HG02884 (cell line): Measurements from ENCODE around the gene RNASEH1.

Experiments
- ATAC-seq: cut with Tn5 transposase; IDR thresholded peaks from one replicate; pipeline ENCODE4 v1.9.1; 2021; ENCODE audit warnings: mild to moderate bottlenecking, moderate library complexity; ENCODE audit not compliant: unreplicated experiment

The RNASEH1 gene

DNA sequence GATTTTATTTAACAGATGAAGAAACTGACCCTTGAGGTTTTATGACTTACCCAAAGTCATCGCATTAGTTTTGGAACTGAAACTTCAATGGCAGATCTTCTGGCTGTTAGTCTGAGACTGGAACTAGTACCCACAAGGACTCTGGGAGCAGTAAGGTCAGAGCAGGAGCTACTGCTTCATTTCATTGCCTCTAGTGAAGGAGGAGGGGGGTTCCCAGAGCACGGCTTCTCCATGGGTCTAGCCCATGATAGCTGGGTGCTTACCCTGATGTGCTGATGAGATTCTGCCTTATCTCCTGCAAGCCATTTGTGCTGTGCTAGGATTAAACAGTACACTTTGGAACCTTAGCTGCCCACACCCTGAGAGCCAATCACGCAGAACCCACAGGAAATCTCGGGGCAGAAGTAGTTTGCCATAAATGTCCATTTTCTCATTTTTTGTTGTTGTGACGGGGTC, 5.4 kb upstream of the RNASEH1 start:
- peak; percentile 48 for ATAC-seq

DNA sequence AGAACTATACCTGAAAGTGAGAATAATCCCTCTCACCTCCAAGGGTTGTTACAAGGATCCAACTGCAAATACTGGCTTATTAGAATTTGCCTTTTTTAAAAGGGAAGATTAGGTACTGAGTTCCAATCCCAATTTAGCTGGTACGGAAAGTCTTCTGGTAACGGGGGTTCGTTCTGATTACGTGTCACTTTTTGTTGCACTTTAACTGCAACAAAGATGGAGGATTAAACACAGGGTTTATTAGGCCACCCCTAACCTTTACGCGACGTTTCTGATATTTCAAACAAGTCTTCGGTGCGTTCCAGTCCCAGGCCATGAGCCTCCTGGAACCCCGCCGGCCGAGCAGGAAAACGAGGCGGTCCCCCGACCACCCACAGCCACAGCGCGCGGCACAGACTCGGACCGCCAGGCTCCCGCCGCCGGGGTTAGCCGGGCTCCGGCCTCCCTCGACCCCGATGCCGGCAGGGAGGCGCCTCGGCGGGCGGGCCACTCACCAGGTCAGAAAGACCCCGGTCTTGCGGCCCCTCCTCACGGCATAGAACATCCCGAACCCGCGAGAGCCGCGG, 411 bp downstream of the RNASEH1 start:
- peak; percentile 14 for ATAC-seq

DNA sequence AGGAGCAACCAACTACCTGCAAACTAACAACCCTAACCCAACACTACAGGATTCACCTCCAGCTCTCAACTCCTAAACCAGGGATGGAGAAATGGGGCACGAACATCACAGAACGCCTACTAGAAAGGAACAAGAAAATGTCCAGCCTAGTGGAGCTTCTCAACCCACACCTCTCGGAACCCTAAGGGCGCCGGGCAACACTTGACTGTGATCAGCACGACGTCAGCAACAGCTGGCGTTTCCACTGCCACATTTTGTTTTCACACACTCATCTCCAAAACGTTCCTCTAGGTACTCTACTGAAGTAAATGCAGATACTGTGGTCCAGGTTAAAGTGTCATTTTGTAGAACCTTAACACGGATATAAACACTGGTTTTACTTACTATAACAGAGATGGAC, 4.2 kb downstream of the RNASEH1 start:
- no peak for ATAC-seq

DNA sequence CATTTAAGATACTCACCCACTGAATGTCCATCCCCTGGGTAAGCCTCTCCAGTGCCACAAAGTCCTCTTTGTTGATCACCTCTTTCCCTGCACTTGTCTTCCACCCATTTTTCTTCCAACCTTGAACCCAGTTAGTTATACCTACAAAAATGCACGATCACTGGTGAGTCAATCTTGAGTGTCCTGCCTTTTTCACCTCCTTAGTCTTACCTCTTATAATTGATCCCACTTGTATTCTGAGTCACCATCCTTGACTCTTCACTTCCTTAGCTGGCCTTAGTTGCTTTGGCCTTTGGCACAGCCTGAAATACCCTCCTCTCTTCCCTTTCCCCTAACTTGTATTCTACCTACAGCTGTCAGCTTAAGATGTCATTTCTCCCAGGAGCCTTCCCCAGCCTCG, 10.2 kb downstream of the RNASEH1 start:
- ATAC-seq = no peak

DNA sequence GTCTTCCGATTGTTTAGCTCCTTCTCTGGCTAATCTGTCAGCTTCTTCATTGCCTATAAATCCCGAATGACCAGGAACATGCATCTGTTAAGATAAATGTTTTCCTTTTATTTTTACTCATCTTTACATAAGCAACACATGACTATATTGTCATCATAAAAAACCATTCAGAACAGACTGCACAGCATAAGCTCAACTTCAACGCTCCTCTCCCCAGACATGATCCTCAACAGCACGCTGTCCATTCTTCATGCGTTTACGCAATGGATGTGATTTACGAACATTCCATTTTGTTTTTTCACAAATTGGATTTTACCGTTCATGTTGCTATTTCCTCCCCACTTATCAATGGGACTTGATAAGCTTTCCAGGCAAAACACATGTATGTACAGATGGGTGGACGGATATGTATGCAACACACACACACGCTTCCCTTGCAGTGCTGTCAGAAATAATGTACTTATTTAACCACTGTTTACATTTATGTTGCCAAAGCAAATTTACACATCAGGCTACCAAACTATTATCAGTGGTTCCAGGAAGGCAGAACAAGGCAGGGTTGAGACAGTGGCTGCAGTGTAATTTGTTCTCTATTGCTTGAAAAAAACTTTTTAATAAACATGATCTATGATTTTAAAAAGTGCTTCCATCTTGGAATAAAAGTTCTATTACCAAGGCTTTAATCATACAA, 12.2 kb downstream of the RNASEH1 start:
- no peak for ATAC-seq

DNA sequence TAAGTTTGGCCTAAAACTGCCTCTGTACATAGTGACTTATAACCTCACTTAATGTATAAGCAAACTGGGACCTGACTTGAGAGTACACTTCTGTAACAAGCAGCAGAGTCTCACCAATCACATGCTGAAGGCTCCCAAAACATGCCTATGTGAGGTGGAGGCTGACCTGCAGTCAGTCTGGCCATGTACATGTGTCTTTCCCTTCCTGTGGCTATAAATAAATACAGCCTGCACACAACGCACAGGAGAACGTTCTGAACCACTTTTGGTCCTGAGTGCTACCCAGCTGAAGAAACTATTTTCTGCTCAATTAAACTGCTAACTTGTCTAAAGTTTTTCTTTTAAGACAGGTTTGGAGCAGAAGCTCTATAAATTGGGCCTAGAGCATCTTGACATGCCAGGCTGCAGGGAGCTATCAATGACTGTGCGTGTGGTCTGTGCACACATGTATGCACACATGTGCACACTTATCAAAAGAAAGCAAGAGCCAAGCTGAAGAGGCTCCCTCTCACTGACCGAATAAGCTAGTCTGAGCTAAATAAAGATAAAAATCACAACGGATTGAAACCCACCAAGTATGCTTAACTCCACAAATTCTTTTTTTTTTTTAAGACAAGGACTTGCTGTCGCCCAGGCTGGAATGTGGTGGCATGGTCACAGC, 15.0 kb downstream of the RNASEH1 start:
- no peak for ATAC-seq

DNA sequence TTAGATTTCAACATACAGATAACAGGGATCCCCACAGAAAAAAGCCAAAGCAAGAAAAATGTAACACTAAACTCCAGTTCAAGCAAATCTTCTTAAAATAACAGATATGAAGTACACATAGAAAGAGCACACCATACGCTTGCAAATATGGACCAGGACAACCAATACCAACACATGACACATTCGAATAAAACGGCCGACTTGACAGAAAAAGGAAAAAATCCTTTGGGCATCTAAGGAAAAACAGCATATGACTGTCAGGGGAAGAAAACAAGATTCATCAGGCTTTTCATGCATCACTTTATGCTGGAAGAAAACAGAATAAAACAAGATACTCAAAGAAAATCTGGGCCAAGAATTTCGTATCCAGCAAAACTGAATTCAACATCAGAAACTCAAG, 16.0 kb downstream of the RNASEH1 start:
- ATAC-seq = no peak

DNA sequence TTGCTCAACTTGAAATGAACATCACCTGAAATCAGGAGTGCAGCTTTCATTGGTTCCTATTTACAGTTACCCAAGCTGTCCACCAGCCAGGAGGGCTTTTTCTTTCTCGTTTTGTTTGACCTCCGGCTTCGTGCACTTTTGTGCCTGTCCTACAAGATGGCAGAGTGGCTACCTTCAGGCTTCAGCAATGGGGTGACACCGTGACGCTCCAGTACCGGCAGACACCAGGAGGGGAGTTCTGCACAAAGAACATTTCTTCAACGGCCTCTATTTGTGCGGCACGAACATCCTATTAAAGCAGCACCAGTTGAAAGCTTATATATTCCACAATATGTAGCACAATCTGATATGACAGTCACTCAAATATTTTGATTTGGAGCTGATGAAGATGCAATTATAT, 18.3 kb downstream of the RNASEH1 start:
- no peak for ATAC-seq

DNA sequence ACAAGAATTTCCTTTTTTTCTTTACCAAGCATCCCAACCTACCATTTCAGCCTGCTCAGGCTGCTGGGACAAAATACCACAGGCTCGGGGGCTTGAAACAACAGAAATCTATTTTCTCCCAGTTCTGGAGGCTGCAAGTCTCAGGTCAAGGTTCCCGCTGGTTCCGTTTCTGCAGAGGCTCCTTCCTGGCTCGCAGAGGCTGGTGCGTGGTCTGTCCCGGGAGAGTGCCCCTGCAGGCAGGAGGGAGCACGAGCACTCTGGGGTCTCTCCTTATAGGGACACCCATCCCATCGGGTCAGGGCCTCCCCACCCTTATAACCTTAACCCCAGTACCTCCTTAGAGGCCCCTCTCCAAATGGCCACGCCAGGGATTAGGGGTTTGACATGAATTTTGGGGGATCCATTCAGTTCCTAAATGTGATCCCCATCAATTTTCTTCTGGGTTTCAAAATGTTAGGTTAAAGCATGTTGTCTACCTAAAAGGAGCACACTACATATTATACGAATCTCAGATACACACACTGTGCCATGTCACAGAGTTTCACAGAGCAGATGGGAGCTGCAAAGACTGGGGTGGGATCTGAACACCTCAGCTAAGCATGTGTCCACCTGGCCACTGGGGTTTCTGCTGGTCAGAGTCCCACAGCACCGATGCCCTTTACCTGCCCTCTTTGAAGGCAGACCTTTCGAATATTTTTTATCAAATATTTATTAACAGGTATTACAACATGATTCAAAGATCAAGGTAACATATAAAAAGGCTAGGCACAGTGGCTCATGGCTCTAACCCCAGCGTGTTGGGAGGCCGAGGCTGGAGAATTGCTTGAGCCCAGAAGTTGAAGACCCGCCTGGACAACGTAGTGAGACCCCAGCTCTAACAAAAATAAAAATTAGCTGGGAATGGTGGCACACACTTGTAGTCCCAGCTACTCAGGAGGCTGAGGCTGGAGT, 21.2 kb downstream of the RNASEH1 start:
- ATAC-seq = no peak

DNA sequence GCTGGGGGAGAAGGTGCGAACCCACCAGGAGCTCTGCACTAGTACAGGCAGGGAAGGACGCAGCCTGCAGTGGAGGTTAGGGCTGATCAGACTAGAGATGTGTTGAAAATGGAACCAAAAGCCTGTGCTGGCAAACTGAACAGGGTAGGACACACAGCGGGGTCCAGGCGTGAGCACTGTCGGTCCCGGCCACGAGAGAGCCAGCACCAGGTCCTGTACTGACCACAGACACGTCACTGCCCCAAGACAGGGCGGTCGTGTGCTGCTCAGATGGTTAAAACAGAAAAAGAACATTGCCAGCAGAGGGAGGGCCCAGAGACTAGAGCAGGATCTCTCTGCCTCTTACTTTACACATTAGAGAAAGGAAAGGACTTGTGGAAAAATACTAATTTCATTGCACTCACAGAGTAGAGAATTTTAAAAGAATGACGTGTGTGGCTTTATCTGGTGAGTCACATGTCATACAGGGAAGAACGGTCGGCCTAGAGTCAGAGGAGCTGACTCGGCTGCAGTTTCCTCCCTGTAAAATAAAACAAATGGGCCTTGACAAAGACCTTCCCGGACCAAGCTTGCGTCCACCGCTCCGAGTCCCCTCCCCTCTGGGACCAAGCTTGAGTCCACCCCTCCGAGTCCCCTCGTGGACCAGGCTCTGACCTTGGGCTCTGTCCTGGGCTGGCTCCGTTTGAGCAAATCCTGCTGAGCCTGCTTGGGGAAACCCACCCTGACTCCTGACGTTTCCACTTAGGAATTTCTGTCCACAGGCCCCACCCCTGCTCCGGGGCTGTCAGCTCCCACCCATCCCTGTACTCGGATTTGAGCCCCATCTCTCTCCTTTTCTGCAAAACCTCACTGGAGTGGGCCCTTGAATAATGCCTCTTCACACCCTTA, 22.1 kb downstream of the RNASEH1 start:
- no peak for ATAC-seq

DNA sequence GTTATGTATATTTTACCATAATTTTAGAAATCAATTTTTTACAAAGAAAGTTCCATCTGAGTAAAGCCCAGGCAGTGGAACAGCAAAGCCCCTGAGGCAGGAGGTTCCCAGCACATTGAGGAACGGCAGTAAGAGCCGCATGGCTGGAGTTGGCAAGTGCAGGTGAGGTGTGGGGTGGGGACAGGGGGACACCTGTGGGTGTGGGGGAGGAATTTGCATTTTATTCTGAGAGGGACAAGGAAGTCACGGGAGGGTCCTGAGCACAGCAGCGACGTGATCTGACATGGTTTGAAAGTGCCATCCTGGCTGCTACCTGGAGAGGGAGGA, 22.7 kb downstream of the RNASEH1 start:
- ATAC-seq = no peak

DNA sequence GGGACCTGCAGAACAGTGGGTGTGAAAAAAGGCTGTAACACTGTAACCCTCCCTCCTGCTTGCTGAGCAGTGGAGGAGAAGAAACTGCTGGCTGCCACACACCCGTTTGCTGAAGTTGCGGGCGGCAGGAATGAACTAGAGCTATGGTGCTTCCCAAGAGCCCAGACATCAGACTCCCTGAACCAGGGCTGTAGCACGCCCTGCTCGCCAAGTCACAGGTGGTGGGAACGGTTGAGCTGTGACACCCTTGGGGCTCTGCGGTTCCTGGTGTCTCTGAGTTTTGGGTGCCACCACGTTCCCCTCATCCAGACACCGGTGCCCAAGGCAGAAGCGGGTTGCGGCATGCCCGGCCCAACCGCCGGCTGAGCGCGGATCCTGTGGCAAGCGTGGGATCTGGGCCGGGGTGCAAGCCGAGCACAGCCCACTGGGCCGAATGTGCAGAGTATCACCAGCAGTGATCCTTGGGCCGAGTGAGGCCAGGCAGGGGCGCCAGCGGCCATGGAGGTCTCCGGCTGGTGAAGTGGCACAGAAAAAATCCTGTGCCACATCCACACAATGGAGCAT, 23.8 kb downstream of the RNASEH1 start:
- ATAC-seq = no peak

DNA sequence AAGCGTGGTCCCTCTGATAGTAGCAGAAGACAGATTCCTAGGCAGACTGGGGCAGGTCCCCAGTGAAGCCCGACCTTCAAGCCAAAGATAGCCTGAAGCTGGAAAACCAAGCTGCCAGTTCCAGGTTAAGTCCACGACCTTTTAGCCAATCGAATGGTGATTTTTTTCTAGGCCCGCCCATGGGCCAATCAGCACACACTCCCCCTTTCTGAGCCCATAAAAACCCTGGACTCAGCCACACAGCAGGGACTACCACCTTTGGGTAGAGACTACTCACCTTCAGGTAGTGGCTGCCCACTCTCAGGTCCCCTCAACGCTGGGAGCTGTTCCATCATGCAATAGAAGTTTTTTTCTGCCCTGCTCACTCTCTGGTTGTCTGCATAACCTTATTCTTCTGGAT, 24.3 kb downstream of the RNASEH1 start:
- no peak for ATAC-seq

DNA sequence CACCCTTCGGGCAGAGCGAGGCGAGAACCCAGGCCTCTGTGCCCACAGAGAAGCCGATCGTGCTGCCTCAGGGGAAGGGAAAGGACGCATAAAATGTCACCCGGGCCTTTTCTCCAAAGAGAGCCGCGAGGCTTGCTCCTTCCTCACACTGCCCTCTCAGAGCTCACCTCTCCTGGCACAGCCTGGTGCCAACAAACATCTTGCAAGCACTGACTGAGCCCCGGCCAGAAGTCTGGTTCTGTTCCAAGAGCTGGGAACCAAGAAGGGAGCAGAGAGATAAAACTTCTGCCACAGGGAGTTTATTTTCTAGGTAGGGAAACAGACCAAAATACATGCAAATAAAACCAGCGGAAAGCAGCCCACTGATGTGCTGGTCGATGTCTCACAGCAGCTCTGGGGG, 25.2 kb downstream of the RNASEH1 start:
- ATAC-seq = no peak

DNA sequence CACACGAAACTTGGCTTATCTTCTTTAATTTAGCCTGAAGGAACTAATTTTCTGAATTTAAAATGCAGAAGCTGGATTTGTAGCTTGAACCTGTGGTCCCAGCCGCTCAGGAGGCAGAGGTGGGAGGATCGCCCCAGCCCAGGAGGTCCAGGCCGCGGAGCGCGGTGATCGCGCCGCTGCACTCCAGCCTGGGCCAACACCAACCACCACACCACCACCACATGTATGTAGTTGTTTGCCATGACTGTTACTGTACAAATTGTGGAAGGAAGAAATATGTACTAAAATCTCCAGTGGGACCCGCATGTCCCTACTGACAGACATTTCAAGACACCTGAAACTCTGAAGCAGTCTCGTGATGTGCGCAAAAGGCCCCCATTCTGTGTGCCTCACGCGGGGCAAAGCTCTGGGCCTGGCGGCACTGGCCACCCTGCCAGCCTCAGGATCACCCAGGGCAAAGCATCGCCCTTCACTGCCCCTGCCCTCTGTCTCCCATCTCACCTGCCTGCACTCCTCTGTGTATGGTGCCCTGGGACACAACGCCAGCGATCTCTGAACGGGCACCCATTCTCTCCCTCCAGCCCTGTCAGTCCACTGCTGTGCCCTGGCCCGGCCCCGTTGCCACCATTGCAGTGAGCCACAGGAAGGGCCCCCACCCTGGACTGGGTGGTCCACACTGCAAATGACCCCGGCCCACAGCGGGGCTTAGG, 28.7 kb downstream of the RNASEH1 start:
- no peak for ATAC-seq

DNA sequence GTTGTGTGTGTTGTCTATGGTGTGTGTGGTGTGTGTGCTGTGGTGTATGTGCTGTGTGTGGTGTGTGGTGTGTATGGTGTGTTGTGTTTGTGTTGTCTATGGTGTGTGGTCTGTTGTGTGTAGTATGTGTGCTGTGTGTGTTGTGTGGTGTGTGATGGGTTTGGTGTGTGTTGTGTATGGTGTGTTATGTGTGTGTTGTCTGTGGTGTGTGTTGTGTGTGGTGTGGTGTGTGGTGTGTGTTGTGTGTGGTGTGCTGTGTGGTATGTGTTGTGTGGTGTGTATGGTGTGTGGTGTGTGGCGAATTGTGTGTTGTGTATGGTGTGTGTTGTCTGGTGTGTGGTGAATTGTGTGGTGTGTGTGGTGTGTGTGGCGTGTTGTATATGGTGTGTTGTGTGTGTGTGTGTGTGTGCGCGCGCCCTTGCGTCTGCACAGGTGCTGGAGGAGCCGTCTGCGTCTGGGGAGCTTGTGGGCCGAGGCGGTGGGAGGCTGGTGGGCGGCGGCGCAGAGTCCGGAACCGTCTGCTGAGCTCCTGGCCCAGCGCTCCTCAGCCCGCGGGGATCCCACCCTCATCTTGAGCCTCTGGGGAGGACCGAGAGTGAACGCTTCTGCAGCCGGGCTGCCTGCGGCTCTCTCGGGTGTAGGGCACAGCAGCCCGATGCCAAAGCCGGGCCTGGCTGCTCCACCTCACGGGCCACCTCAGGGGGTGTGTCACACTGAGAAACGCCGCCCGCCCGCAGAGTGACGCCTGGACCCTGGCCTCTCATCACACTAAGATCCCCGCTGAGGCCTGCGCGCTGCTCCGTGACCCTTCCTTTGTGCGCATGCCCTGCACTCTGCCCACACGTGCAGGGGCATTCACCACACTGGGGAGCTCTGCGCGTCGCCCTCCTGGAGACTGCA, 30.0 kb downstream of the RNASEH1 start:
- peak; percentile 59 for ATAC-seq

DNA sequence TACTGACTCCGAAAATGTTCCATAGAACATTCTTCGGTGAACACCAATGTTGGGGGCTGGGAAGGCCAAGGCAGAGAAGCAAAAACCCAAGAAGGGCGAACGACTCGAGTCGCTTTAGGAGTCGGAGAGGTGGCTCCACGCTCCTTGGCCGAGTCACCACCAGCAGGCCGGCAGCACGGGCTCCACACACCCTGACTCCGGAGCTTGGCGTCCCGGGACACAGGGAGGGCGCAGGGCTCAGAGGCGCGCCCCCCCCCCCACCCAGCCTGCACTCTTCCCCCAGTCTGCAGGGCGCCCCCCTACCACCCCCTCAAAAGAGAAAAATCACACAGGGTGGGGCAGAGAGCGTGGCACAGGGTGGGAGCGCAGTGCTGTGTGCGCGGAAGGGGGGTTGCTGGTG, 31.3 kb downstream of the RNASEH1 start:
- ATAC-seq = no peak

DNA sequence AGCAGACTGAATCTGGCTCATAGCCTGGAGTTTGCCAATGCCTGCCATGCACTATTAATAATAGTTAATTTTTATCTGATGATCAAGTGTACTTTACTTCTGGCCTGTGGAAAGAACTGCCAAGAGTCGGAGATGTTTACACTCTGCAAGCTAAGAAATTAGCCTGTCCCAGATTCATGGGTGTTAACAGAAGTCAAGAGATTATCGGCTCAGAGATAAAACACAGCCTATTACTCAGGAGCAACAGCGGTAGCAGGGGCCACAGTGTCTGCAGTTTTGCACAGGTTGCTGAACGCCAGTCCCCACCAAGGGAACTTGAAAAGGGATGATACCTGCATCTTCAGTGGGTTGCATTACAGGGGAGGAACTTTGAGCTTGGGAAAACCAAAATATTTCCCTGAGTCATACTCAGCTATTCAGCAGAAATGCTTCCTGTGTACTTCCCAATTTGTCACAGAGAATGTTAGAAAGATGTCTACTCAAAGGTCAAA, 34.5 kb downstream of the RNASEH1 start:
- no peak for ATAC-seq
